Left cardiac atrium (tissue), 2 donors: ENCODE data around the gene ADRA2C. TPM values are rescaled to one million over a fixed set of nuclear protein-coding genes. Genes with fewer than 3 reads are reported as not detected.

ENCODE experiments used
- total RNA-seq, 2 donors: library from RNA; stranded (reverse); fragmentation: NEBNext Ultra II Directional; extraction: Animal tissue kit (Norgen Biotek cat#: 25700); gene quantifications; one replicate each; pipeline ENCODE4 v1.2.1, GENCODE V29; 2021
- donor health status: DM: no; HTN: yes; CAD: no; lungs with severe emphysema.
- donor health status: DM: yes; HTN: yes; CAD: no.

ADRA2C gene
- total RNA-seq, 2 donors from 2014 or later, result 6.8 TPM

Other genes with a start within 250 kb of the ADRA2C start
- 100 to 1,000 TPM; 226 to 312 TPM for gene LRPAP1, start 234.0 kb upstream of the ADRA2C start, total RNA-seq